HepG2 (cell line): ENCODE measurements around the gene NOSTRIN. TPM values are rescaled to one million over a fixed set of nuclear protein-coding genes. Genes with fewer than 3 reads are reported as not detected.
A peak's percentile ranks its signal among the peaks of the same experiment; 100 is the strongest.

Experiments used
- AKNA ChIP-seq: sonication (generic); formaldehyde crosslinking; IDR thresholded peaks from 2 replicates; pipeline ENCODE4 v1.4.0; 2020; ENCODE audit warnings: missing genetic modification reagents, borderline replicate concordance
- CREB3 ChIP-seq: sonication (generic); formaldehyde crosslinking; IDR thresholded peaks from 2 replicates; pipeline ENCODE4 v1.5.0; 2020; ENCODE audit warnings: missing genetic modification reagents
- EED ChIP-seq: sonication (generic); formaldehyde crosslinking; IDR thresholded peaks from 2 replicates; pipeline ENCODE4 v1.5.0; 2020; ENCODE audit warnings: mild to moderate bottlenecking, missing genetic modification reagents
- REL ChIP-seq: sonication (generic); formaldehyde crosslinking; conservative IDR thresholded peaks from 2 replicates; pipeline ENCODE4 v1.8.0; 2022; ENCODE audit warnings: mild to moderate bottlenecking, missing genetic modification reagents, moderate library complexity
- SETDB1 ChIP-seq: sonication (generic); formaldehyde crosslinking; IDR thresholded peaks from 2 replicates; pipeline ENCODE4 v1.5.1; 2020; ENCODE audit warnings: missing genetic modification reagents, mild to moderate bottlenecking, borderline replicate concordance
- TEF ChIP-seq: sonication (generic); formaldehyde crosslinking; IDR thresholded peaks from 2 replicates; pipeline ENCODE4 v1.5.0; 2020; ENCODE audit warnings: missing genetic modification reagents
- ZBTB14 ChIP-seq: sonication (generic); formaldehyde crosslinking; IDR thresholded peaks from 2 replicates; pipeline ENCODE4 v1.4.0; 2020; ENCODE audit warnings: missing genetic modification reagents
- ZBTB2 ChIP-seq: sonication (generic); formaldehyde crosslinking; IDR thresholded peaks from 2 replicates; pipeline ENCODE4 v1.8.0; 2022; ENCODE audit warnings: low read depth, missing genetic modification reagents
- ZNF407 ChIP-seq: sonication (generic); formaldehyde crosslinking; IDR thresholded peaks from one replicate; pipeline ENCODE4 v1.5.1; 2020; ENCODE audit warnings: mild to moderate bottlenecking, missing genetic modification reagents; ENCODE audit errors: not compliant biosample characterization
- polyA plus RNA-seq, 8 experiments: library from polyadenylated mRNA; depleted of rRNA in 3 of 8; stranded (reverse) in 7 of 8; unstranded in 1 of 8; fragments of >200 nt; fragmentation: Illumina TruSeq in 4 of 8; extraction: Trizol in 4 of 8; gene quantifications; 2 replicates each; pipeline versions ENCODE4 v1.2.1 to v1.2.3, GENCODE V29; 2011 to 2016; ENCODE audit warnings: low read depth in 4 of 8, missing spikeins in 1 of 8, mixed read lengths in 1 of 8; ENCODE audit not compliant: insufficient read depth in 1 of 8
- total RNA-seq, 5 experiments: library from RNA; depleted of rRNA; stranded (reverse); fragments of >200 nt; fragmentation: Illumina TruSeq; extraction: Trizol; gene quantifications; 2 replicates each; pipeline ENCODE4 v1.2.3, GENCODE V29; 2016; ENCODE audit warnings: low read depth in 1 of 5

The NOSTRIN gene
- total and polyA plus RNA-seq, 2 of the 13 experiments (the other 11 are each of a cell fraction or from before 2014, with no cell fraction given): 0.22 TPM

- peak; percentile 85 for TF ChIP-seq ZNF407 (CRISPR knock-in tag)
- TF ChIP-seq ZBTB2 (CRISPR knock-in tag): no peak
- TF ChIP-seq CREB3 (CRISPR knock-in tag): peak; percentile 75; the same call in 1 of the 2 replicates
- no peak for TF ChIP-seq ZBTB14 (CRISPR knock-in tag)
- no peak for TF ChIP-seq SETDB1
- TF ChIP-seq AKNA: no peak
- TF ChIP-seq EED (CRISPR knock-in tag): no peak
- TF ChIP-seq TEF: no peak
- TF ChIP-seq REL (CRISPR knock-in tag): no peak
These were observed 87.8 kb downstream of the NOSTRIN start, which contains the start of gene SPC25 (continued) for GRCh38 chr2:168890006-168890782.
